AG20443 (cell line): ENCODE measurements around the gene PHC2.

Experiments used
- DNase-seq: peaks from one replicate; pipeline ENCODE4 v3.0.0; 2012; ENCODE audit warnings: low spot score, mixed read lengths

The PHC2 gene

GRCh38 chr1:33454646-33455282, 23.9 kb upstream of the PHC2 start:
- DNase-seq: no peak

GRCh38 chr1:33446590-33446989, 15.7 kb upstream of the PHC2 start:
- DNase-seq: no peak

- no peak for DNase-seq
These were observed 14.2 kb upstream of the PHC2 start for GRCh38 chr1:33445108-33445507.

- peak; percentile 45 for DNase-seq
These were observed 12.8 kb upstream of the PHC2 start for GRCh38 chr1:33443705-33444180.

- peak; percentile 25 for DNase-seq
These were observed 12.3 kb upstream of the PHC2 start for GRCh38 chr1:33443080-33443704.

GRCh38 chr1:33442141-33442540, 11.2 kb upstream of the PHC2 start:
- no peak for DNase-seq

- DNase-seq: no peak
These were observed 10.3 kb upstream of the PHC2 start for GRCh38 chr1:33441088-33441745.

- DNase-seq: no peak
These were observed 8.8 kb upstream of the PHC2 start for GRCh38 chr1:33439662-33440061.

- no peak for DNase-seq
These were observed 7.7 kb upstream of the PHC2 start for GRCh38 chr1:33438364-33439160.

- no peak for DNase-seq
These were observed 5.8 kb upstream of the PHC2 start for GRCh38 chr1:33436557-33437285.

- DNase-seq: no peak
These were observed 4.4 kb upstream of the PHC2 start for GRCh38 chr1:33435096-33435820.

GRCh38 chr1:33434363-33434750, 3.5 kb upstream of the PHC2 start:
- DNase-seq: no peak

GRCh38 chr1:33433509-33434362, 2.8 kb upstream of the PHC2 start:
- DNase-seq: peak; percentile 92

- DNase-seq: no peak
These were observed 821 bp downstream of the PHC2 start for GRCh38 chr1:33429856-33430691.

GRCh38 chr1:33429332-33429731, 1.6 kb downstream of the PHC2 start:
- no peak for DNase-seq

- no peak for DNase-seq
These were observed 2.2 kb downstream of the PHC2 start for GRCh38 chr1:33428661-33429060.

GRCh38 chr1:33426916-33427315, 4.0 kb downstream of the PHC2 start:
- no peak for DNase-seq

GRCh38 chr1:33425900-33426299, 5.0 kb downstream of the PHC2 start:
- DNase-seq: no peak

- no peak for DNase-seq
These were observed 6.3 kb downstream of the PHC2 start for GRCh38 chr1:33424610-33425009.
